ENCODE results near the gene LCN2.
"Not testable (repeated sequence)": the region's sequence is repeated elsewhere in the genome, so short reads cannot be mapped to it uniquely, and the experiment has no call there.

LCN2 gene

DNA sequence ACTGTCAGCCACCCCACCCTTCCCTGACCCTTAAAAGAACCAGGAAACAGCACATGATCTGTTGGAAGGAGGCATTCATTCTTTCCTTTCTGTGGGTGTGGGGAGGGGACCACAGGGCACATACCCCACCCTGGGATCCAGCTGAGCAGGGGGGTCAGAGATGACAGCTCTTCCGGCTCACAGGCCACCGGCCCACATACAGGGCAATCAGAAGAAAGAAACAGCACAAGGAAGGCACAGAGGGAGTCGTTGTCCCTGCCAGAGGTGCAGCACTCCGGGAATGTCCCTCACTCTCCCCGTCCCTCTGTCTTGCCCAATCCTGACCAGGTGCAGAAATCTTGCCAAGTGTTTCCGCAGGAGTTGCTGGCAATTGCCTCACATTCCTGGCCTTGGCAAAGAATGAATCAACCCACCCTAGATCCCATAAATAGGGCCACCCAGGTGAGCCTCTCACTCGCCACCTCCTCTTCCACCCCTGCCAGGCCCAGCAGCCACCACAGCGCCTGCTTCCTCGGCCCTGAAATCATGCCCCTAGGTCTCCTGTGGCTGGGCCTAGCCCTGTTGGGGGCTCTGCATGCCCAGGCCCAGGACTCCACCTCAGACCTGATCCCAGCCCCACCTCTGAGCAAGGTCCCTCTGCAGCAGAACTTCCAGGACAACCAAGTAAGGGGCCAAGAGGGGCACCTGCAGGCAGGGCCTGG is at the start of gene LCN2:
Gene LCN2 (plus strand): TSS at position 453 of the 701 bp plus-strand sequence. CDS start 73 bp downstream, at position 526.
- DNase-seq: no peak

DNA sequence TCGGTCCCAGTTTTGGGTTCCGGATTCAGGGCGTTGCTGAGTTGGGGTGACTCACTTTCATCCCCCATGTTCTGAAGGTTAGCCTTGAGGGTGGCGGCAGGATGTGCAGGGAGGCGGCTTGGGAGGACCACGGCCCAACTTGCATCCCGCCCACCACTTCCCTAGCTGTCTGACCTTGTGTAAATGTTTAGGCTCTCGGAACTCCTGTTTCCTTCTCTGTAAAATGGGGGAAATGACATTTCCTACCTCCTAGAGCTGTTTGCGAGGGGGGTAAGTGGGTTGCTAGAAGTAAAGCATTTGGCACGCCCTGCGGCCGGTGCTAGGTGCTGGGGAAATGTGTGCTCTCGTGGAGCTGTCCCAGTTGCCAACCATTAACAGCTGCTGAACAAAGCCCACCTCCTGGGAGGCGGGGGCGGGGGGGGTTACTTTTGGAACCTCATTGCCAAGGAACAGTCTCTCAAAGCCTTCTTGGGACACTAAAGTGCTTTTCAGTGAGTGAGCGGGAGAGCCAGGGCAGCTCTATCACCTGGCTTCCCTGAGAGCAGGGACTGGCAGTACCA is 49.2 kb upstream of the LCN2 start:
- DNase-seq: no peak

DNA sequence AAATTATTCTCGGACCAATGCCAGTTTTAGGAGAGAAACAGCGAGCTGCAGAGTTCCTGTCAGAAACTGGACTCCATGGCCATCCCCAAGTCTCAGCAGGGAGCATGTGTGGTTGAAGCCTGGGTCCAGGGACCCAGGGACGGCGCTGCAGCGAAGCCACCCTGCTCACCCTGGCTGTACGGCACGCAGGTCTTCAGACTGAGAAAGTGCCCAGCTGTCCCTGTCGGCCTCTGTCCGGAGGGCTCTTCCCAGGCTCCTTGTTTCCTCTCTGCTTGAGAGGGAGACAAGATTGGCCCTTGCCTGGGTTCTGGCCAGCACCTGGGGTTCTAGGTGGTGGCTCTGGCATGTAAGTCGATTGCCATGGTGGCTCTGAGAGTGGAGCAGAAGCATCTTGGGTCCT is 48.7 kb upstream of the LCN2 start:
- no peak for DNase-seq

DNA sequence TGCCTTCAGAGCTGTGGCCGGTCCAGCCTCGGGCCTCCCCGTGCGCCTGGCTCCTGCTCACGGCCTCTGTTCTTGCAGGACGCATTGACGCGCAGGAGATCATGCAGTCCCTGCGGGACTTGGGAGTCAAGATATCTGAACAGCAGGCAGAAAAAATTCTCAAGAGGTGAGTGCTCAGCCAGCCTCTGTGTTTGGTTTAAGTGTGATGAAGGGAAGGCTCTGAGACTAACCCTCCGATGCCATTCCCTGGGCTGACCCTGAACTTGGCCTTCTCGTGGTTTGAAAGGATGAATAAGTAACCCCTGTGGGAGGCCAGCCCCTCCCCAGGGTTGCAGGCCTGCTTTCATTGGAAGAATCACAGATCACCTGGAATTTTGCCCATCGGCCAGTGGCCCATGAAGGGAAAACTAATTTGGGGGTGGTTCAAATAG is 48.0 kb upstream of the LCN2 start:
- no peak for DNase-seq

DNA sequence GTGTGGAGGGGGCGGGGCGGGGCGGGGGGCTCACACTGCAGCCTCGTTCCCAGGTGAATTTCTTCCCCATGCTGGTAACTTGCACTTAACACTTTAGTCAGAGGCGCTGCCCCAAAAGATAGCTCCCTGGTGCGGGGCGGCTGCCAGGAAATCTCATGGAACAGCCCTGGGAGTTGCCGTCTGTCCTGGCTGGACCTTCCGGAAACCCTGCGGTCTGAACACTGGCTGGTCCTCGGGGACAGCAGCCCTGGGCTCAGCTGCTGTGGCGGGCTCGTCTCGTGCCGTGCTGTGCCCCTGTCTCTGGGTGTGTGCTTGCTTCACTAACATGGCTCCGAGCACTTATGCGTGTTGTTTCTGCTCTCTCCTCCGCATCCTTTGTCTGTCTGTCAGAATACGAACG is 47.6 kb upstream of the LCN2 start:
- DNase-seq: no peak

DNA sequence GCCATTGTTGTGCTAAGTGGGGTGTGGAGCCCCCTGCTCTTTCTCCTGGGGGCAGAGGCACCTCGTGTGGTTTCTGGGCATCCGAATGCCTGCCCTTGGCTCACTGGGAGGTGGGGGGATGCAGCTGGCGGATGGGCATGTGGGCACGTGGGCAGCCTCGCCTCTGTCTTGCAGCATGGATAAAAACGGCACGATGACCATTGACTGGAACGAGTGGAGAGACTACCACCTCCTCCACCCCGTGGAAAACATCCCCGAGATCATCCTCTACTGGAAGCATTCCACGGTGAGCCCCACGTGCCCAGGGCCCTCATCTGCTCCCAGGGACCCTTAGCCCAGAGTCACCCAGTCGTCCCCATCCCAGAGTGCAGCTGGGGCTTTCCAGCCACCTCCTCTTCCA is 47.1 kb upstream of the LCN2 start:
- no peak for DNase-seq

DNA sequence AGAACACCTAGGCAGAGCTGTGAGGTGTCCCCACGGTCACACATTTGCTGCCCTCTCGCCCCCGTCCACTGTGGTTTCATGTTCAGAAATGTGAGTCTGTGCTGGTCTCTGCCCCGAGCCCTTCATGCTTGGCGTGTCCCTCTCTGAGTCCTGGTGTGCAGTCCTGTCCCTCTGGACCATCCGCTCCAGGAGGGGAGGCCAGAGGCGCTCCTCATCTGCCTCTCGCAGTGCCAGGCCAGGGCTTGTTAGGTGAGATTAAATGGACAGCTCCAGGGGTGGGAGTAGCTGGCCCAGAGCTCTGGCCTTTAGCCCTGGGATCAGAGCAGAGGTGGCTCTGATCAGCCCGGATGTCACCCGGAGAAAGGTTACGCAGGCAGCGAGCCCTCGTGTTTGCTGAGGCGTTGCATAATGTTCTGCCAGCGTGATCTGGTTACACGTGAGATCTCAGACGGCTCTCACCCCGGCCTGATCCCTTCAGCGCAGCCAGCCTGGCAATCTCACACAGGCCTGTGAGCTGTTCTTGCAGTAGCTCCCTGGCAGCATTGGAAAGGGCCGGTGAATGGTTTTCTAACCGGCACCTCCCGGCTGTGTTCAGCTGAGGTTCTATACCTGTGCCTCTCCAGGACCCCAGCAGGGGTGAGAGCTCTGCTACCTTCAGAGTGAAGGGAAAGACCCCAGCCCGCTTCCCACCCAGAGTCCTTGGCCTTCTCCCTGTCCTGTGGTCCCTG is 46.2 kb upstream of the LCN2 start:
- no peak for DNase-seq

DNA sequence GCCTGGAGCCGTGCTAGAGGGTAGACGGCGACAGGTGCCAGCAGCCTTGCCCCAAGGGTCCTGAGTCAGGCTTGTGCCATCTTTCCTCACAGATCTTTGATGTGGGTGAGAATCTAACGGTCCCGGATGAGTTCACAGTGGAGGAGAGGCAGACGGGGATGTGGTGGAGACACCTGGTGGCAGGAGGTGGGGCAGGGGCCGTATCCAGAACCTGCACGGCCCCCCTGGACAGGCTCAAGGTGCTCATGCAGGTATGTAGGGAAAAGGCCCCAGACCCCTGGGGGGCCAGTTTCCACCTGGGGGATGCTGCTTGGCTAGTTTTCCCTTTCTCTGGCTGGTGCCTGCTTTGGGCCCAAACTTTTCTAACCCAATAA is 45.7 kb upstream of the LCN2 start:
- DNase-seq: no peak

DNA sequence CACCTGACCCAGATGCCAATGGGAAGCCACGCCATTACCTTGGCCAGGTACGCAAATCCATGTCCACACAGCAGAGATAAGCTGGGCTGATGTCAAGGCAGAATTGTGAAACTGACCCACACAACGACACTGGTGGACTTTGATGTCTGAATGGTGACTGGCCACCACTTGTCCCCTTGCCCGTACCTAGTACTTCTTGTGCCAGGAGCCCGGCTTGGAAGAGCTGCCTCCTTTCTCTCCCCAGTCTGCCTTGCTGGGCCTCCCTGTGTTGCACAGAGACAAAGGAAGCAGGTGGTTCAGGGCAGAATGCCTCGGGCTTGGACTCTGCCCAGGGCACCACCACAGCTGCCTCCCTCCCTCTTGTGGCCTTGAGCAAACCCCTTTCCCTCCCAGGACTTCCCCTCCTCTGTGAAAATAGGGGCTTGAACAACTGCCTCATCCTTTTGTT is 45.1 kb upstream of the LCN2 start:
- DNase-seq: no peak

DNA sequence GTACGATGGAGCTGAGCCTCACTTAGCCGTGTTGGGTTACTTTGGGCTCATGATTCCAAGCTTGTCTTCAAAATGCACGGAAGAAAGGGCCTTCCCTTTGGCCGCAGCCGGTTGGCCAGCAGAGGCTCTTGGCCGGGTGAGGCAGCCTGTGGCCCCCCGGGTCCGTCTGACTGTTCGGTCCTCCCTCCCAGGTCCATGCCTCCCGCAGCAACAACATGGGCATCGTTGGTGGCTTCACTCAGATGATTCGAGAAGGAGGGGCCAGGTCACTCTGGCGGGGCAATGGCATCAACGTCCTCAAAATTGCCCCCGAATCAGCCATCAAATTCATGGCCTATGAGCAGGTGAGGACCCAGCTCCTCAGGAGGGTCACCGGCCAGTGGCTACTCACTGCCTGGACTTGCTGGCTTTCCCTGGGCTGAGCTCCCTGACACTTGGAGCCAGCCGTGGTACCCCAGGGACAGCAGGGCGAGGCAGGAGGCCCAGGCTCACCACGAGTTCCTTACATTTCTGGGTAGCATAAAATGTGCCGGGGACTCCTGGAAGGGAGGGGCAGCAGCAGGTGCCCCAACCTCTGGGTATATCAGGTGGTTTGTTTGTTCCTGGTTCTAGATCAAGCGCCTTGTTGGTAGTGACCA is 43.6 kb upstream of the LCN2 start:
- no peak for DNase-seq

DNA sequence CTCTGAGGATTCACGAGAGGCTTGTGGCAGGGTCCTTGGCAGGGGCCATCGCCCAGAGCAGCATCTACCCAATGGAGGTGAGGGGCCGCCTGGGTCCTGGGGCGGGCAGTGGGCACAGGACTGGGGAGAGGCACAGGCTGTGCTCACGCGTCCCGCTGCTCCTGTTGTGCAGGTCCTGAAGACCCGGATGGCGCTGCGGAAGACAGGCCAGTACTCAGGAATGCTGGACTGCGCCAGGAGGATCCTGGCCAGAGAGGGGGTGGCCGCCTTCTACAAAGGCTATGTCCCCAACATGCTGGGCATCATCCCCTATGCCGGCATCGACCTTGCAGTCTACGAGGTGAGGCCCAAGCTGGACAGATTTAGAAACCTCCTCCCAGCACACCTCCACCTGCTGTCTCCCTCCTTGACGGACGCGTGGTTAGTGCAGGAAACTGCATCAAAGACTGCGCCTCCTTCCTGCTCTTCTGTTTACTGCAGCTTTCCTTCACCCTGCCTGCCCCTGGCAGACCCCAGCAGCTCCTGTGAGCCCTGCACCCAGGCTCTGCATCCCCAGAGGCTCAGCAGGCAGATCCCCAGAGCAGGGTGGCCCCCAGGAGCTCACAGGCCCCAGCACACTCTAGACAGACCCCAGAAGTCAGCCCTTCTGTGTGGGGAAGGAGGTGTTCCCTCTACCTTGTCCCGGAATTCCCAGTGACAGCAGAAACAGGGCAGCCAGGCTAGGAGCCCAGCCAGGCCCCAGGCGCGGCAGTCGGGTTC is 42.9 kb upstream of the LCN2 start:
- DNase-seq: no peak

DNA sequence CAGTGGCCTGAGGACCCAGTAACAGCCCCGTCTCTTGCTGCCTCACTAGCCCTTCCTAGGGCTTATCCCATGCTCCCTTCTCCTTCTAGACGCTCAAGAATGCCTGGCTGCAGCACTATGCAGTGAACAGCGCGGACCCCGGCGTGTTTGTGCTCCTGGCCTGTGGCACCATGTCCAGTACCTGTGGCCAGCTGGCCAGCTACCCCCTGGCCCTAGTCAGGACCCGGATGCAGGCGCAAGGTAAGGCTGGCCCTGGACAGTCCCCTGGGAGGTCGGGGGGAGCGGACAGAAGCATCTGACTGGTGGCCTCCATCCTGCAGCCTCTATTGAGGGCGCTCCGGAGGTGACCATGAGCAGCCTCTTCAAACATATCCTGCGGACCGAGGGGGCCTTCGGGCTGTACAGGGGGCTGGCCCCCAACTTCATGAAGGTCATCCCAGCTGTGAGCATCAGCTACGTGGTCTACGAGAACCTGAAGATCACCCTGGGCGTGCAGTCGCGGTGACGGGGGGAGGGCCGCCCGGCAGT is 42.2 kb upstream of the LCN2 start:
- no peak for DNase-seq

DNA sequence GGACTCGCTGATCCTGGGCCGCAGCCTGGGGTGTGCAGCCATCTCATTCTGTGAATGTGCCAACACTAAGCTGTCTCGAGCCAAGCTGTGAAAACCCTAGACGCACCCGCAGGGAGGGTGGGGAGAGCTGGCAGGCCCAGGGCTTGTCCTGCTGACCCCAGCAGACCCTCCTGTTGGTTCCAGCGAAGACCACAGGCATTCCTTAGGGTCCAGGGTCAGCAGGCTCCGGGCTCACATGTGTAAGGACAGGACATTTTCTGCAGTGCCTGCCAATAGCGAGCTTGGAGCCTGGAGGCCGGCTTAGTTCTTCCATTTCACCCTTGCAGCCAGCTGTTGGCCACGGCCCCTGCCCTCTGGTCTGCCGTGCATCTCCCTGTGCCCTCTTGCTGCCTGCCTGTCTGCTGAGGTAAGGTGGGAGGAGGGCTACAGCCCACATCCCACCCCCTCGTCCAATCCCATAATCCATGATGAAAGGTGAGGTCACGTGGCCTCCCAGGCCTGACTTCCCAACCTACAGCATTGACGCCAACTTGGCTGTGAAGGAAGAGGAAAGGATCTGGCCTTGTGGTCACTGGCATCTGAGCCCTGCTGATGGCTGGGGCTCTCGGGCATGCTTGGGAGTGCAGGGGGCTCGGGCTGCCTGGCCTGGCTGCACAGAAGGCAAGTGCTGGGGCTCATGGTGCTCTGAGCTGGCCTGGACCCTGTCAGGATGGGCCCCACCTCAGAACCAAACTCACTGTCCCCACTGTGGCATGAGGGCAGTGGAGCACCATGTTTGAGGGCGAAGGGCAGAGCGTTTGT is 41.6 kb upstream of the LCN2 start:
- no peak for DNase-seq

DNA sequence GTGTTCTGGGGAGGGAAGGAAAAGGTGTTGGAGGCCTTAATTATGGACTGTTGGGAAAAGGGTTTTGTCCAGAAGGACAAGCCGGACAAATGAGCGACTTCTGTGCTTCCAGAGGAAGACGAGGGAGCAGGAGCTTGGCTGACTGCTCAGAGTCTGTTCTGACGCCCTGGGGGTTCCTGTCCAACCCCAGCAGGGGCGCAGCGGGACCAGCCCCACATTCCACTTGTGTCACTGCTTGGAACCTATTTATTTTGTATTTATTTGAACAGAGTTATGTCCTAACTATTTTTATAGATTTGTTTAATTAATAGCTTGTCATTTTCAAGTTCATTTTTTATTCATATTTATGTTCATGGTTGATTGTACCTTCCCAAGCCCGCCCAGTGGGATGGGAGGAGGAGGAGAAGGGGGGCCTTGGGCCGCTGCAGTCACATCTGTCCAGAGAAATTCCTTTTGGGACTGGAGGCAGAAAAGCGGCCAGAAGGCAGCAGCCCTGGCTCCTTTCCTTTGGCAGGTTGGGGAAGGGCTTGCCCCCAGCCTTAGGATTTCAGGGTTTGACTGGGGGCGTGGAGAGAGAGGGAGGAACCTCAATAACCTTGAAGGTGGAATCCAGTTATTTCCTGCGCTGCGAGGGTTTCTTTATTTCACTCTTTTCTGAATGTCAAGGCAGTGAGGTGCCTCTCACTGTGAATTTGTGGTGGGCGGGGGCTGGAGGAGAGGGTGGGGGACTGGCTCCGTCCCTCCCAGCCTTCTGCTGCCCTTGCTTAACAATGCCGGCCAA is 40.8 kb upstream of the LCN2 start:
- DNase-seq: no peak

DNA sequence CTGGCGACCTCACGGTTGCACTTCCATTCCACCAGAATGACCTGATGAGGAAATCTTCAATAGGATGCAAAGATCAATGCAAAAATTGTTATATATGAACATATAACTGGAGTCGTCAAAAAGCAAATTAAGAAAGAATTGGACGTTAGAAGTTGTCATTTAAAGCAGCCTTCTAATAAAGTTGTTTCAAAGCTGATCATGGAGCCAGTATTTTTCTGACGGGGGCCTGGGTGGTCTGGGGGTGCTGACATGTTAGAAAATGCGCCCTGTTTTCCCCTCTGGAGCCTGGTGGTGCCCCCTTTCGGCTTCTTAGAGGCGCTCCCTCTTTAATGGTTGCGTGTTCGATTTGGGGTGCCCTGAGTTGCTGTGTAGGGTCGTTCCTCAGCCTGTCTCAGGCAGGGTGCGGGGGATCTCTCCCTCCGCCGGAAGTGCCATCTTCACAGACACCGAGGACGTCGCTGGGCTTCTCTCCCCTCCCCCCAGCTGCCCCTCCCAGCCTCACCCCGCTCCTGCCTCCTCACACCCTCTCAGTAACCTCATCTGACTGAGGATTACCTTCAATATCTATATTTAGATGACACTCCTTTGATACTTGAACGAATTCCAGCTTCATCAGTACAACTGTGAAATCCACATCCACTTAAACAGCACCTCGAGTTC is 40.1 kb upstream of the LCN2 start:
- DNase-seq: no peak

DNA sequence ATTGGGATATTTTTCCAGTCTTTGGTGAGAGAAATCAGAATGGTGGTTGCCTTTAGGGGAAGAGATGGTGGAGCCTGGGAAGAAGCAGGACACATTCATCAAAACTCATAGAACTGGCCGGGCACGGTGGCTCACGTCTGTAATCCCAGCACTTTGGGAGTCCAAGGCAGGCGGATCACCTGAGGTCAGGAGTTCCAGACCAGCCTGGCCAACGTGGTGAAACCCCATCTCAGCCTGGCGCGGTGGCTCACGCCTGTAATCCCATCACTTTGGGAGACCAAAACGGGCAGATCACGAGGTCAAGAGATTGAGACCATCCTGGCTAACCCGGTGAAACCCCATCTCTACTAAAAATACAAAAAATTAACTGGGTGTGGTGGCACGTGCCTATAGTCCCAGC is 37.5 kb upstream of the LCN2 start:
- not testable (repeated sequence) for DNase-seq

DNA sequence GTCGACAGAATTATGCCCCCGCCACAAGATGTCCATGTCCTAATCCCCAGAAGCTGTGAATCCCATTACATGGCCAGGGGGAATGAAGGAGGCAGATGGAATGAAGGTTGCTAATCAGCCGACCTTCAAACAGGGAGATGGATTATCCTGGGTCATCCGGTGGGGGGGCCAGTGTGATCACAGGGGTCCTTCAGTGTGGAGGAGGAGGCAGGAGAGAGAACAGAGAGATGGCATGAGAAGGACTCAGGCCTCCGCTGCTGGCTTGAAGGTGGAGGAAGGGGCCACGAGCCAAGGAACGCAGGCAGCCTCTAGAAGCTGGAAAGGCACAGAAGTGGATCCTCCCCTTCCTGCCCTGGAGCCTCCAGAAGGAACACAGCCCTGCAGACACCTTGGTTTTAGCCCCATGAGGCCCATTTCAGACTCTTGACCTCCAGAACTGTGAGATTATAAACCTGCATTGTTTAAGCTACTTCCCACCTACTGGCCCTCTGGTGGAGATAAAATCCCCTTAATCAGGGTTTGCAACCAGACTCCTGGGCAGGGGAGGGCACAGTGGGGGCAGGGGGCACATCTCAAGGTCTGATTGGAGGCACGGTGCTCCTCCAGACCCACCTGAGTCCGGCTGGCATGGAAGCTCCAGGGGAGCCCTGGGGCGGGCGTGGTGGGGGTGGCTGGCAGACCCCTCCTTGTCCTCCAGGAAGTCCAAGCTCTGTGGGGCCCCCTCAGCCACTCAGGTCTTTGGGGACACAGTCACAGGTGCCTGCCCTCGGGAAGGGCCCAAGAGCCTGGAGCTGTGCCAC is 35.5 kb upstream of the LCN2 start:
- DNase-seq: no peak

DNA sequence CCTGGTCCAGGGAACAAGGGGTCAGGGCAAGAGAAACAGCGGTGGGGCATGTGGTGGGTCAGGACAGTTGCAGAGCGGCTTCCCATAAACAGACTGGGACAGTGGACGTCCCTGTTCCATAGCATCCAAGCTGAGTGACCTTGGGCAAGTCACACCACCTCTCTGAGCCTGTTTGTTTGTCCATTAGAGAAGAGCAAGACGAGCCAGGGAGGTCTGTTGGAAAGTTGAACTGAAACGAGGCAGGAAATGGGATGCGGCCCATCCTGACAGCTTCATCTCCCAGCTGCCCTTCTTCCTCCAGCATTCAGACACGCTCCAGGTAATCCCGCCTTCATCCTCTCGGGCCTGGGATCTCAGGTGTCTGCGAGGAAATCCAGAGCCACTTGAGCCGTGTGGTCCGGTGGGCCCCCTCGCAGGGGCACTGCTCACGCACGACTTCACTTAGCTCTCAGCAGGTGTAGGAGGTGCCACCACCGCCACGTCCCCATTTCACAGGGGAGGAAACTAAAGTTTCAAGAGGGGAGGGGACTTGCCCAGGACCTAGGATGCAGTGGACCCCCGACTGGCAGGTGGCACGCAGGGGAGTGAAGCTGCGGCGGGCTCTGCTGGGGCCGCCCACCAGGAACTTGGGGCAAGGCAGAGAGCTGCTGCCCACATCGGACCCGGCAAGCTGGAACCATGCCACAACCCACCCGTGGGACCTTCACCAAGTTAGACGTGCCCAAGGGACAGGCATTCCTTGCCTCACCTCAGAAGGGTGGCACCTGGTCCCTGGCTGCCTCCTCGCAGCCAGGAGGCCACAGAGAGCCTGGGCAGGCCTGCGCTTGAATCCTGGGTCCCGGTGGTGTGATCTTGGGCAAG is 34.7 kb upstream of the LCN2 start:
- no peak for DNase-seq
